SHP77 treated with DMSO at 0.1 percent for 48 hours (cell line): ENCODE data around the gene DTNB.
"Not testable (repeated sequence)": the region's sequence is repeated elsewhere in the genome, so short reads cannot be mapped to it uniquely, and the experiment has no call there.

Source experiments
- DNase-seq: peaks from one replicate; lab custom pipeline; 2025; lab: John Stamatoyannopoulos, UW

The DTNB gene

DNA sequence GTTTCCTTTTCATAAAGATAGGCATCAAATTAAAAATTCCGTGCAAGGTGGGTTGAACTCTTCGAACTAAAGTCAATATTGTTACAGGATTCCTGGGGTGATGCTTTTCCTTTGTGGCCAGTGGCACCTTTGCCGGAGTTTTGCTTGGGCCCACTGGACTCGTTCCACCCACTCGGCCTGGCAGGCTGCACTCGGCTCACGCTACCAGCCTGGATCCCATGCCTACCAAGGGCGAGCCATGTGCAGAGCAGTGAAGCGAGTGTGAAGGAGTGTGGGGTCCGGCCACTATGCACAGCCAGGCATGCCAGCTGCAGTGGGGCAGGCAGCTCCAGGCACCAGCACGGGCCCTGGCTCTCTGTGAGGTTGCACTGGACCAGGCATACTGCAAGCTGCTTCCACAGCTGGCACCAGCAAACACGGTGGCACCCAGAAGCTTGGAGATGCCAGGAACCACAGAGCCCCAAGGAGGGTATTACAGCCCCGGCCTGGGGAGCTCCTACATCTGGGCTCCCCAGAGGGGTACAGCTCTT is 83.6 kb downstream of the DTNB start:
- DNase-seq = no peak

DNA sequence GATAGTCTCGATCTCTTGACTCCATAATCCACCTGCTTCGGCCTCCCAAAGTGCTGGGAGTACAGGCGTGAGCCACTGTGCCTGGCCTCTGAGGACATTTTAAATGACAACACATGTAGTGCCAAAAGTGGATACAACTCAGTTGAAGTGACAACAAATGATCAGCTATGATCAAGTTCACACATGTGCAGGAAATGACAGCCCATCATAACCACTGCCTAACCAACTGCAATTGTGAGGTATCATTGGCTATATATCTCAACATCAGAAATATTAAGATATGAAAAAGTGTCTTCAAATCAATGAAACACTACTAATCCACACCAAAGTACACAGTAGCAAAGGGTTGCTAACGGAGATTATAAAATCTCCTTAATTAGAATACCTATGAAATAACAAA is 84.8 kb downstream of the DTNB start:
- no peak for DNase-seq

DNA sequence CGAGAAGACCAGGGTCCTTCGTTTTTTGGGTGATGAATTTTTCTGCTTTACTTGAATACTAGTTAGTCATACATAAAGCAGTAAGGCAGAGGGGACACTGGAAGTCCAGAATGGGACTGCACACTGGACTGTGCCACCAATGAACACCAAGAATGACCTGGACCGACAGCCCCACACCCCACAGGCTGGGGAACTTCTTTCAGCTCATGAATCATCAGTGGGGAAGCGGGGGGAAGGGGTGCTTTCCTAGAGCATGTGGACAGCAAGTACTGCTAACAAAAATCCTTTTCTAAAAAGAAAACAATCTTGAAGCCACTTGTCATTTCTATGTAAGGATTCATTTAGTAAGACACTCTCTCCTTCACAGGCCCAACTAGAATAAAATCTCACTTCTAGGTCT is 86.0 kb downstream of the DTNB start:
- no peak for DNase-seq

DNA sequence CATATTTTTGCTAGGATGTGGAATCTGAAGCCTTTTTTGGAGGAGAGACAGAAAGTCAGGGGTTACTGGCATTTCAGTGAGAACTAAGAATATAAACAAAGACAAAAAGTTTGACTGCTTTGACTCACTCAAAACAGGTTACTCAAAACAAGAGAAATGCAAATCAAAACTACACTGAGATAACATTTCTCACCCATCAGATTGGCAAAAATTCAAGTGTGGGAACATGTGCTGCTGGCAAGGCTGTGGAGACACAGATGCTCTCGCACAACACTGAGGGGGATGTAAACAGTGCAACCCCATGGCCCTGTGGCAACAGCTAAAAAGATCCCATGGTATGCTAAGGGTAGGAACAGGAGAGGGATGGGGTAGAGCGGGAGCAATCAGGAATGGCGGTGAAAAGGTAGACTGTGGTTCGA is 86.6 kb downstream of the DTNB start:
- no peak for DNase-seq

DNA sequence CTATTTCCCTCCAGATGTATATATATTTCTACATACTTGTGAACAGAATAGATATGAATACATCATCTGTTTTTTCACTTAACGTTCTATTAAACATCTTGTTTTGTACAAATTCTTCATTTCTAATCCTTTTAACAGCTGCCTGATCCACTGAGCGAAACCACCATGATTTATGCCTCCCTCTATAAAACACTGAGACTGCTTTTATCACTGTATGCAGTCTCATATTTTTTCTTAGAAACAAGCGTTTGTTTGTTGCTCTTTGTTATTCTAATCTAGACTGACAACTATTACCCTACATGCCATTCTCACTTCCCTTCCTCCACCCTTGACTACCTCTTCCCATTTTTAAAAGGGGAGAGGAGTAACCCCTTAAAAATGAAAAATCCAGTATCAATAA is 88.2 kb downstream of the DTNB start:
- DNase-seq = no peak

DNA sequence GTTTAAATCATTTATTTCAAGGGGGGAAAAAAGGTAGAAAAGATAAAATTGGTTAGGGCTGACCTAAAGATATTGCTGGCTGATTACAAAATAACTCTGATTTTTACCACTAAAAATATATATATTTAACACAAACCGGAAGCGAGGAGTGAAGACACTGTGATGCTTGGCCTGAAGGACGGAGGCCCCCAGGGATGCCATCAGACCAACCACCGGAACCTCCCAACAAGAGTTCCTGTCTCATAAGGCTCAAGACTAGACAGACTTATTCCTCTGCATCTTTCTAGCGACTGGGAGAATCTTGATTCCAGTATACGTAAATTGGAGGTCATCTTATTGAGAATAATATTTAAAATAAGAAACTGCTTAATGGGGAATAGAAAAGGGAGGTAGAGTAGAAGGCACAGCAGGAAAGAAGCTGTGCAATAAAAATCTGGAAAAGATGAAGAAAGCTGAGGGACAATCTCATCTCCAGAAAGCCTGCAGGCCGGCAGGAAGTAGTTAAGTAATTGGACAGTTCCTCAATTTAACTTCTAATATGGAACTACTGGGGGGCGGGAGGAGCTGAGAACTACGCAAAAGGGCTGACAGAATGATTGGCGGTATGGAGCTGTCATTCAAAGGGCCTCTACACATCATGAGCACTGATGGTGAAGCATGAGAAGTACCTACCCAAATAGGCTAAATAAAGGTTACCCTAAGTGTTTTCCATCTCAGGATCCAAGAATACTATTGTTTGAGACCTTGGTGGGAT is 91.1 kb downstream of the DTNB start:
- DNase-seq = no peak

DNA sequence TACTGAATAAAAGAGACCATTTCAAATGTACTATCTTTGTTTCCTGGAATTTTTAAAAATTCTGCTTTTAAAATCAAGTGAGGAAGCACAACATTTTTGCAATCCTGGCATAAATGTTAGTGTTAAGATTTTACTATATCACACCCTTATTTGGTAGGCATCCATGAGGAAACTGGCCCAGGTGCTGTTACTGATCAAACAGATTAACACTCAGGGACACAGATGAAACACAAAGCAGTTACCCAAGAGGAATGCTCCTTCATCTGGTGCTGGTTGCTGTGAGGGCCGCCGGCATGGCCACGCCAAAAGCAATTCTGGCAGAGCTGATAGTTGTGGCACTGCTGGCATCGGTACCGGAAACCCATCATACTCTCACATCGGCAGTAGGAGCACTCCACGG is 96.8 kb downstream of the DTNB start:
- DNase-seq = no peak

DNA sequence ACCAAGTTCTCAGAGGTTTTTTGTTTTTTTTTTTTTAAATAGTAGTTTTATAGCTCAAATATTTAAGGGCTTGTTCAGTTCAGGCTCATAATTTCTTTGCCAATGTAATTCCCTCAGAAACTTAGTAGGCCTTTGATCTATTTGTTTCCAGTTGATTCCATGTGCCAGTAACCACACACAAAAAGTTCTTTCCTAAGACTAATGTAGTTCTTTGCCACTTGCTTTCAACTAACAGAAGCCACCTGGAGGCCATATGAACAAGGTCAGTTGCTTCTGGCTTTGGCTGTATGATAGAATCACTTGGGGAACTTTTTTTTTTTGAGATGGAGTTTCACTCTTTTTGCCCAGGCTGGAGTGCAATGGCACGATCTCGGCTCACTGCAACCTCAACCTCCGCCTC is 100.7 kb downstream of the DTNB start:
- no peak for DNase-seq

DNA sequence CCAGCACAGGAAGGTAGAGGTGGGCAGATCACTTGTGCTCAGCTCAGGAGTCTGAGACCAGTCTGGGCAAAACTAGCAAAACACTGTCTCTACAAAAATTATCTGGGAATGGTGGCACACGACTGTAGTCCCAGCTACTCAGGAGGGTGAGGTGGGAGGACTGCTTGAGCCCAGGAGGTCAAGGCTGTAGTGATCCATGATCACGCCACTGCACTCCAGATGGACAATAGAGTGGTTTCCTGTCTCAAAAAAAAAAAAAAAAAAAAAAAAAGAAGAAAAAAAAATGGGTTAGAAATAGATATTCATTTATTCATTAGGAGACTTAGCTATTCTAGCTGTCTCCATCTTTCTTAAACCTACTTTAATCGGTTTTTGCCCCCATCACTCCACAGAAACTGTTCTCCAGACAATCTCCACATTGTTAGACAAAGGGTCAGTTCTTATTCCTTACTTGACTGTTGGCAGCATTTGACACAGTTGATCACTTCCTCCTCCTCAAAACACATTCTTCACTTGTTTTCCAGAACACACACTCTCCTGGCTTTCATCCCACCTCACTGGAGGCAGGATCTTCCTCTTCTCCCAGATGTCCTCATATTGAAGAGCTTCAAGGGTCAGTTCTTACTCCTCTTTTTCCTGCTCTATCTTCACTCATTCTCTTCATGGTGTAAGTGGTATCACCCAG is 103.1 kb downstream of the DTNB start:
- DNase-seq = no peak

DNA sequence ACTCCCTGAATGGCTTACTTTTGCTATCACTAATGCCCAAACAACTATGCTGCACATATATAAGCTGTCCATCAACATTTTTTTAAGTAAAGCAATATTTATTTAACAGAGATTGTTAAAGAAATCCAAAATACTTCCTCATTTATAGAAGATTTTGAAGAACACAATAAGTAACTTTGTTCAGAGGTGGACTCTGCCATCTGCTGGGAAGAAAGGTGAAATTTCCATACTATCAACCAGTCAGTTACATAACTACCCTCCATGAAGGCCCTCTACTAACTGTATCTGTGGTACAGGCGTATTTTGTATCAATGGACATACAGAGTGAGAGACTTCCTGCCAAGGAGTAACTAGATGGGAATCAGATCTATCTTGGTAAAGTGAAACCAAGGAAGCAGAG is 106.0 kb downstream of the DTNB start:
- DNase-seq = peak; percentile 6

DNA sequence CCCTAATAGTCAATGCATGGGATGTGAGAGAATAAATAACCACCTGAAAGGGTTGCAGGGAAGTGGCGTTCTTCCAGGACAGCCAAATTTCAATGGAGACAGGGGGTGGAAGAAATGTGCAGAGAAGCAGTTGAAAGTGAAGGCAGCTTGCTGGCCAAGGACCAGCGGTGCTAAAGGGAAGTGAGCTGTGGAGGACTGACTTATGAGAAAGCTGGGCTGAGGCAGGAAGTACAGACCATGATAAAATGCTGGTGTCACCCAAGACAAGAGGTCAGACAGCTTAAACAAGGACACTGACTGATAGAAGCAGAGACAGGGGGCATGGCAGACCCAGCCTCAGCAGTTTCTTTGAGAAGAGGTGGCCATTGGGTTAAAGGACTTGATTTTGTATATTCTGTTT is 106.7 kb downstream of the DTNB start:
- DNase-seq = no peak

DNA sequence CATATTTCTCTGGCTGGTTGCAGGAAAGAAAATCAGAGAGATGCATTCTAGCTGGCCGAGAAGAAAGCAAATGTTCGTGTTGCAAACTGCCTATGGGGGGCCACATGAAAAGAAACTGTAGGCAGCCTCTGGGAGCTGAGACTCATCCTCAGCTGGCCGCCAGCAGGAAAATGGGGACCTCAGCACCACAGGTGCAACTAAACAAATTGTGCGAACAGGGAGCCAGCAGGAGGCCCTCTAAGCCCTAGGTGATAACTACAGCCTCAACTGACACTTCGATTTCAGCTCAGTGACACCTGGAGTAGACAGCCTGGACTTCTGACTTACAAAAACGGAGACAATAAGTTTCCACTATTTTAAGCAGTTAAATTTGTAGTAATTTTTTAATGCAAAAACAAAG is 107.3 kb downstream of the DTNB start:
- DNase-seq = no peak

DNA sequence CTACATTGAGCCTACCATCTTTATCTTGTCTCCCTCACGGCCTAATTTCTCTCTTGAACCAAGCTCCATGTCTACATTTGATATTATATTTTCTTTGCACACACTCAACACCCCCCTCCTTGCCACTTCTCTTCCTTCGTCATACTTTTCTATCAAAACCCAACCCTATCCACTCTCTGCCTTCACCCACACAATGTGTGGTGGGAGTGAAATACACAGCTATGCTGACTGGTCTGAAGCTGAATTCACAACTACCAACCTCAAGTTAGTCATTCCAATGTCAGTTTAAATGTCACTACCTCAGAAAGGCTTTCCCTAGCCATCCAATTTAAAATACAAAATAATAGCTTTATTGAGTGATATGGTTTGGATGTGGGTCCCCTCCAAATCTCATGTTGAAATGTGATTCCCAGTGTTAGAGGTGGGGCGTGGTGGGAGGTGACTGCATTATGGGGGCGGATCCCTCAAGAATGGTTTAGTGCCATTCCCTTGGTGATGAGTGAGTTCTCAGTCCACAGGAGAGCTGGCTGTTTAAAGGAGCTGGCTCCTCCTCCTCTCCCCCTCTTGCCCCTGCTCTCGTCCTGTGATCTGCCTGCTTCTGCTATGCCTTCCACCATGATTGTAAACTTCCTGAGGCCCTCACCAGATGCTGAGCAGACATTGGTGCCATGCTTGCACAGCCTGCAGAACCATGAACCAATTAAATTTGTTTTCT is 112.1 kb downstream of the DTNB start:
- no peak for DNase-seq

DNA sequence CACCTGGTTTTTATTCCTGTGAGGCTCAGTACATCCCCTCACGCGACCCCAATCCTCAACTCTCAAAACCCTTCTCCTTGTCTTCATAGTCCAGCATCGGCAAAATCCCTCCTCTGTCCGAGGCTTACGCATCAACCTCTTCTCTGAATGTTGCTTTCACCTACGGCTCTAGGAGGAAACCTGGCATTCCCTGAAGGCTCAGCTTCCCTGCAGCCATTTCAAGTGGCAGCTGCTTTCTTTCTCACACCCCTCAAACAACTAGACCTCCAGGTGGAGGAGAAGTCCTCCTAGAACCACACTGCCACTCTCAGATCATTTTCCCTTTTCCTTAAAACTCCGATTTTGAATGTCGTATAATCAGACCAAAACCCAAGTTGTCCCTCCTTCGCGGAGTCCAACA is 114.2 kb downstream of the DTNB start:
- DNase-seq = no peak

DNA sequence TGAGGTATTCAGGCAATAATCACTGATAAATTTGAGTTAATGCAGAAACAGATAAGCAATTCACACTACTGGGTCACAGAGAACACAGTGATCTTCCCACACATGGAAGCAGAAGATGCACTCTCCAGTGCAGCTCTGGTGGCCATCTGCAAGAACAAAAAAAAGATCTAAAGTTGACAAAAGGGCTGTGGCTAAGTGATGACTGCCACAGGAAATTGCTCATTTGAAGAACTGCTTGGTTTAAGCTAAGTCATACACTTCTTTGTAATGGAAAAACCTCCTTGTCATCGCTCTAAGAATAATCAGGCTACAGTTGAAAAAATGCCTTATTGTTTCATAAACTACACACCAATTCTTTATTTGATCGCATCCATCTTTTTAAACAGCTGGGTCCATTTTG is 115.1 kb downstream of the DTNB start:
- DNase-seq = no peak

DNA sequence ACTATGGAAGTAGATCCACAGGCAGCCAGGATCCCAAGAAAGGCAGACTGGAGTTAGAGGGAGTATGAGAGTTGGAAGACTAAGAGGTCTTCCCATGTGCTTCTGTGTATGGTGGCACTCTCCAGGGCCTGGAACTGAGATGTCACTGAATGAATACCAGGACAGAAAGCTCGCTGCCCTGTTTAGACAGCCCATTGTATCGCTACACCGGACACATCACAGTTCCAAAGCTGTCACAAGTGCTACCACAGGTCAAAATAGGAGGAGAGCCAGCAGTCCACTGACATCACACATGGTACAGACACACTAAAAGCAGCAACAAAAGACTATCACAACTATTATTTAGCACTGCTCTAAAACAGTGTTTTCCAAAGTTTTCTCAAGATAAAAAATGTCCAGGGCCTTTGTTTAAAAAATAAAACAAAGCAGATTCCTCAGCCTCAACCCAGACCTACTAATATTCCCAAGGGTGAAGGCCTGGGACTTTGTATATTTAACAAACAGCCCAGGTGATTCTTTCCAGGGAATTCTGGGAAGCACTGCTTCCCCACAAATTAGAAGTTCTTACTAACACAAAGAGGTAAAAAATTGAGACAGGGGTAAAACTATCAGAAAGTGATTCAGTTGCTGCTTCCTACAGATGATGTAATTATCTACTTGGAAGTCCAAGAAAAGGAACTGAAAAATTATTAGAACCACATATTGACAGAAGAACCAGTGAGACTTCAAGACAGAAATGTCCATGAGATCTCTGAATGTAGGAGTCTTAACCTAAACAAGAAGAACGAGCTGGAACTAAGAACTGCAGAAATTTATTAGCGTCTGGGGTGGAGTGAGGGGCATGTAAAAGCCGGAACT is 116.0 kb downstream of the DTNB start:
- no peak for DNase-seq

DNA sequence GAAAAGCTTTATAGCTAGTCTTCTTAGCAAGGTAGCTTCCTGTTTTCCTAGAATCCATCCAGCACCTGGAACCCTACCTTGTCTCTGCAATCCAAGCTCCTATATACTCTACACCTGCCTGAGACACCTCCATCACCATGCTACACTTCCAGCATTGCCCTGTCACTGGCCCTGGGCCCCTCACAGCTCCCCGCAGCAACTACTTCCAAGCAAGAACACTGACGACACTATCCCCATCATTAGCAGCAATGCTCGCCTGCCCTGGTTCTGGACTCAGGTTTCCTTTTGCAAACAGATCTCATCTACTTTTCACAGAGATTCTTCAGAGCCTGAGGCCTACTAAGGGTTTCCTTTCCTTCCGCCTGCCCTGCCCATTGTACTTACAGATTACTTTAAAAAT is 121.1 kb downstream of the DTNB start:
- DNase-seq = no peak

DNA sequence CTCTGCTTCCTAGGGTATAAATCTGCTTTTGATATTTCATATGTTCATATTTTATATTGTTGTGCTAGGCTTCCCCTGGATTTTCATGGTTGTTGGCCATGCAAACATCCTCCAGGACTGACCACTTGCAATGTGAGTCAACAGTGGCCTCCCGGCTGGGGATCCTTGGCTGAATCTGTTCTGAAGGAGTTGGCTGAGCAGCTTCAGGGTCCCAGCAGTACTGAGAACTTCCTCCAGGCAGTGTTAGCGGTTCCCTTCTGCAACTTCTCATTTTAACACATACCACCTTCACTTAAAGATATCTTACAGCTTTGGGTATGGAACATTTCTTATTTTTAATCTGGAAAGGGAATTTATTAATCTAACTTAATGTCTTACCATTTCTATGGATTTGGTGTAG is 122.1 kb downstream of the DTNB start:
- DNase-seq = no peak

DNA sequence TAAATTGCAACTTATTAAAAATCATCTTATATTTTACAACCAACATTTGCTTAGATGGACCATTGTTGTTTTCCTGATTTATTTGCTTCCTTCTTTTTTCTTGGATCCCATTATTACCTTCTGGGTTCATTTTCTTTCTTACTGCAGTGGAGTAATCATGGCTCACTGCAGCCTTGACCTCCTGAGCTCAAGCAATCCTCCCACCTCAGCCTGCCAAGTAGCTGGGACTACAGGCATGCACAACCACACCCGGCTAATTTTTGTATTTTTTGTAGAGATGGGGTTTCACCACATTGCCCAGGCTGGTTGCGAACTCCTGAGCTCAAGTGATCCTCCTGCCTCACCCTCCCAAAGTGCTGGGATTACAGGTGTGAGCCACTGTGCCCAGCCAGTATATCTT is 123.8 kb downstream of the DTNB start:
- DNase-seq = not testable (repeated sequence)

DNA sequence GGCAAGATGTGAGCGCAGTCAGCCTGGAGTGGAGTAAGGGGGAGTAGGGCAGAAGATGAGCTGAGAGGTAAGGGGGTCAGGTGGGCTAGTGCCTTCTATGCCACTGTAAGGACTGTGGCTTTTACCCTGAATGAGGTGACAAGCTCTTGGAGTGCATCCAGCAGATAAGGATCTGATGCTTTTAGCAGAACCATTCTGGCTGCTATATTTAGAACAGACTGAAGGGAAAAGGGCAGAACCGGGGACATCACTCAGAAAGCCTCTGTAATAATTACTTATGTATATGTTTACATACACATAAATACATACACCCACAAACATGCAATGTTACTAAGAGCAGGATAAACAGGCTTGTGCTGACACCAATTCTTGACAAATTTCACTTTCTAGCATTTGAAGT is 124.8 kb downstream of the DTNB start:
- DNase-seq = no peak

DNA sequence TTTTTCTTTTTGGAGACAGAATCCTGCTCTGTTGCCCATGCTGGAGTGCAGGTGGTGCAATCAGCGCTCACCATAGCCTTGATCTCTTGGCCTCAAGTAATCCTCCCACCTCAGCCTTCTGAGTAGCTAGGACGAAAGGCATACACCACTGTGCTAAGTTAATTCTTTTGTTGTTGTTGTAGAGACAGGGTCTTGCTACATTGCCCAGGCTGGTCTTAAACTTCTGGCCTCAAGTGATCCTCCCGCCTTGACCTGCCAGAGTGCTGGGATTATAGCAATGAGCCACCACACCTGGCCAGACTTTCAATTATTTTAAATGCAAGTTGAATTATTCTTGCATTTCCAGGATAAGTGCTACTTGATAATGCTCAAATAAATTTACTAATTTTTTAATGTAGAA is 126.5 kb downstream of the DTNB start:
- no peak for DNase-seq

DNA sequence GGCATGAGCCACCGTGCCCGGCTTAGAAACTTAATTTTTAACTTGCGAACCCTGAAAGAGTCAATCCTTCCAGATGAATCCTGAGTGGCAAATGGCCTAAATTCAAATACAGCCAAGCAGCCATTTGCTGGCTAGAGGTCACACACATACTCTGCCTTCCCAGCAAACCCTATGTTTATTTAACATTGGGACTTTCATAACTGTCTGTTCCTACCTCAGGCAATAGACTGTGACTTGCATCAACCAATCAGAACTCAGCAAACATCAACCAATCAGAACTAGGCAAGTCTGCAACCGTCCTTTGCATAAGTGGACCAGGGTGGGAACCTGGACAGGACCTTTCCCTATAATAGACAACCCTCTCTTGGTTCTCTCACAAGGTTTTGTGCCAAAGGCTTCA is 127.5 kb downstream of the DTNB start:
- DNase-seq = no peak
